Measurements from ENCODE around the gene ATAD5.

DNA sequence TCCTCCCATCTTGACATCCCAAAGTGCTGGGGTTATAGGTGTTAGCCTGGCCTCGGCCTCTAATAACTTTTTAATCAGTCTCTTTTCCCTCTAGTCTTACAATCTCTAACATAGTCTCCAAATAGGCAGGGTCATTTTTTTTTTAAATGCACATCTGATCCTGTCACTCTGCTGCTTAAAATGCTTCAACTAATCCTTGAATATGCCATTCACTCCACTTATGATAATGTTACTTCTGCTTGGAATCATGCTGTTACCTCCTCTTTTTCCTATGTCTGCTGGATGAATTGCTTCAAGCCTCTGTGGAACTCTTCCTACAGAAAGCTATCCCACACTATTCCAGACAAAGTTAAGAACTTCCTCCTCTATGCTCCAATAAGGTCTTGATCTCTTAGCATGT is 30.1 kb upstream of the ATAD5 start:
- TF ChIP-seq YY1 (IDR thresholded peaks at IDR 0.05; ENCODE audit: insufficient read depth, insufficient read length), result no peak
- no peak for TF ChIP-seq ZNF274 (IDR thresholded peaks at IDR 0.05; ENCODE audit: low read depth, low read length)

All from NT2/D1 (cell line).